ENCODE data around the gene DLK1. TPM values are rescaled to one million over a fixed set of nuclear protein-coding genes. Genes with fewer than 3 reads are reported as not detected.

The DLK1 gene
- total and polyA plus RNA-seq, 8 donors: 7.7 to 65.5 (median 15.2) TPM

GRCh38 chr14:100688051-100688450 lies 38.6 kb upstream of the DLK1 start:
- Histone ChIP-seq H3K27ac (no peak overlapping the region), H3K9me3 (no peaks in the 10 kb centered on the region), H3K36me3 (no peaks in the 10 kb centered on the region), H3K4me3 (no peak overlapping the region), H3K27me3 (no peaks in the 10 kb centered on the region), H3K4me1 (no peaks in the 10 kb centered on the region)
- intact Hi-C loops (cut with DNase I): no loop called here
- no peak for TF ChIP-seq CTCF (IDR thresholded peaks at IDR 0.05)
- no peak for FAIRE-seq
- ATAC-seq: no peak
- 58 to 75% methylated on average over 10 of the region's 10 CpGs for WGBS, 2 donors
- DNase-seq: peak in 1 of 6 donors; percentile 53

- WGBS, 2 donors: 61 to 72% methylated on average over 26 of the region's 26 CpGs
- no peak overlapping the region for H3K27ac ChIP-seq
- H3K4me1 ChIP-seq: no peaks in the 10 kb centered on the region
- FAIRE-seq (no peak), ATAC-seq (no peak), DNase-seq (peak in 1 of 6 donors; percentile 41)
- H3K4me3 ChIP-seq: no peak overlapping the region
- intact Hi-C loops (cut with DNase I): no loop called here
- no peaks in the 10 kb centered on the region for H3K27me3 ChIP-seq
- H3K9me3 ChIP-seq: no peaks in the 10 kb centered on the region
- no peak for TF ChIP-seq CTCF (IDR thresholded peaks at IDR 0.05)
- no peaks in the 10 kb centered on the region for H3K36me3 ChIP-seq
Observed at GRCh38 chr14:100688598-100689461, 37.9 kb upstream of the DLK1 start.

GRCh38 chr14:100690672-100691071 lies 36.0 kb upstream of the DLK1 start:
- no peak for FAIRE-seq

GRCh38 chr14:100691395-100692056 lies 35.2 kb upstream of the DLK1 start:
- 50 to 53% methylated on average over 29 of the region's 29 CpGs for WGBS, 2 donors
- ATAC-seq: peak in 3 of 4 donors; percentile 29 to 83 (median 71)
- Histone ChIP-seq H3K4me1 (no peaks in the 10 kb centered on the region), H3K36me3 (no peaks in the 10 kb centered on the region), H3K27ac (no peak overlapping the region), H3K9me3 (no peaks in the 10 kb centered on the region), H3K4me3 (no peak overlapping the region), H3K27me3 (no peaks in the 10 kb centered on the region)
- DNase-seq: peak in 1 of 6 donors; percentile 12
- intact Hi-C loops (cut with DNase I): no loop called here
- FAIRE-seq: no peak
- TF ChIP-seq CTCF (IDR thresholded peaks at IDR 0.05): no peak

More at GRCh38 chr14:100690672-100691071, 36.0 kb upstream of the DLK1 start:
- no peak overlapping the region for H3K4me3 ChIP-seq
- H3K27ac ChIP-seq: no peak overlapping the region
- TF ChIP-seq CTCF (IDR thresholded peaks at IDR 0.05): no peak
- intact Hi-C loops (cut with DNase I): no loop called here
- WGBS, 2 donors: 74 to 87% methylated on average over 5 of the region's 5 CpGs
- H3K4me1 ChIP-seq: no peaks in the 10 kb centered on the region
- peak in 1 of 6 donors; percentile 17 for DNase-seq
- no peaks in the 10 kb centered on the region for H3K36me3 ChIP-seq
- ATAC-seq: no peak
- no peaks in the 10 kb centered on the region for H3K27me3 ChIP-seq
- H3K9me3 ChIP-seq: no peaks in the 10 kb centered on the region

Data from pancreas (tissue), 10 donors.